GM19239 (cell line): ENCODE results near the gene ARCN1.

Experiments
- DNase-seq: peaks from one replicate; pipeline ENCODE4 v3.0.0; 2011; ENCODE audit warnings: low spot score; ENCODE audit not compliant: insufficient read length
- FAIRE-seq: peaks from 2 replicates; lab custom pipeline; 2011; peaks lifted over from hg19 to GRCh38; lab: Jason Lieb, UNC

ARCN1 gene

DNA sequence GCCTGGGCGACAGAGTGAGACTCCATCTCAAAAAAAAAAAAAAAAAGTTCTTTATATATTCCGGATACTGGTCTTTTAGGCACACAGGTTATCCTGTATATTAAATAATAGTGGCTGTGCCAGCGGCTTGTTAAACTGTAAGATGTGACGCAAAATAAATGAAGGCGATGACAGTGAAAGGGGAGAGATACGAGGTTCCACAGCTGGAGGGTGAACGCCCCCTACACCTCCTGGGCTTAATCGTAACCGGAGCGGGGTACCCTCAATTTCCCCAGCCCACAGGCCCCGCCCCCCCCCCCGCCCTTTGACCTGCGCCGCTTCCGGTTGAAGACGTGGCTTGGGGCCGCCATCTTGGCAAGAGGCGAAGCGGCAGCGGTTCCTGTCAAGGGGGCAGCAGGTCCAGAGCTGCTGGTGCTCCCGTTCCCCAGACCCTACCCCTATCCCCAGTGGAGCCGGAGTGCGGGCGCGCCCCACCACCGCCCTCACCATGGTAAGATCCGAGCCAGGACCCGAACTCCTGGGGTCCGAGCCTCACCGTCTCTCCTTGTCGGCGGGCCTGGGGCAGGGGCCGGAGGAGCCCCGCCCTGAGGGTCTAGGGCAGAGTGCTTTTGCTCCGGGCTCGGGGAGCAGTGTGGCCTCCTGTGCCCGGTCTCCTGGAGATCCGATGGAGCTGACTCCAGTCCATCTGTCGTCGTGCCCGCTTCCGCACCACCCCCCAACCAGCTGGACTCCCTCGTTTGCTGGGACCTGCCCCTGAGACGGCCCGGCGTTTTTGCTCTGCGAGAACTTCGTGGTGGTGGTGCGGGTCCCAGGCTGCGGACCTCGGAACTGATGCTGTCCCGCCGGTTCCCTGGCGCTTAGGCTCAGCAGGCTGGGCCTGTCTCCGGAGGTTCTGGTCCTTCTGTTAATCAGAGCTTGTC, at the start of gene ARCN1:
ARCN1 (plus strand) TSS at position 349 of the 920 bp plus-strand sequence; CDS start at position 488, 139 bp downstream.
- FAIRE-seq (peak; percentile 79), DNase-seq (peak; percentile 70)

DNA sequence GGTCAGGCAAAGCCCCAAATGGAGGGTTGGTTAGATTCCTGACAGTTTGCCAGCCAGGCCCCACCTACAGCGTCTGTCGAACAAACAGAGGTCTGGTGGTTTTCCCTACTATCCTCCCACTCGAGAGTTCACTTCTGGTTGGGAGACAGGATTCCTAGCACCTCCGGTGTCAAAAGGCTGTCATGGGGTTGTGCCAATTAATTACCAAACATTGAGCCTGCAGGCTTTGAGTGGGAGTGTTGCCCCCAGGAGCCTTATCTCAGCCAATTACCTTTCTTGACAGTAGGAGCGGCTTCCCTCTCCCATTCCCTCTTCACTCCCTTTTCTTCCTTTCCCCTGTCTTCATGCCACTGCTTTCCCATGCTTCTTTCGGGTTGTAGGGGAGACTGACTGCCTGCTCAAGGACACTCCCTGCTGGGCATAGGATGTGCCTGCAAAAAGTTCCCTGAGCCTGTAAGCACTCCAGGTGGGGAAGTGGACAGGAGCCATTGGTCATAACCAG, 49.6 kb upstream of the ARCN1 start:
- no peak for DNase-seq
- no peak for FAIRE-seq

DNA sequence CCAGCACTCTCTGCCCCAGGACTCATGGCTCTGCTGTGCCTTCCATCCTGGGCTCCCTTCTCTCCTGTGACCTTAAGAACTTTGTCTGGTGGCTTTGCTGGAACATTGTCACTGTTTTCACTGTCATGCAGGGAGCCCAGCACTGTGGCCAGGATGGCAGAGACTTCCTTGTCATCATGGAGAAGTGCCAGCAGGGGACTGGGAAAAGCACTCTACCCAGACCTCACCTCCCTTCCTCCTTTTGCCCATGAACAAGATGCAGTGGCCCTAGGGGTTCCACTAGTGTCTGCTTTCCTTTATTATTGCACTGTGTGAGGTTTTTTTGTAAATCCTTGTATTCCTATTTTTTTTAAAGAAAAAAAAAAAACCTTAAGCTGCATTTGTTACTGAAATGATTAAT, 47.9 kb upstream of the ARCN1 start:
- no peak for FAIRE-seq

DNA sequence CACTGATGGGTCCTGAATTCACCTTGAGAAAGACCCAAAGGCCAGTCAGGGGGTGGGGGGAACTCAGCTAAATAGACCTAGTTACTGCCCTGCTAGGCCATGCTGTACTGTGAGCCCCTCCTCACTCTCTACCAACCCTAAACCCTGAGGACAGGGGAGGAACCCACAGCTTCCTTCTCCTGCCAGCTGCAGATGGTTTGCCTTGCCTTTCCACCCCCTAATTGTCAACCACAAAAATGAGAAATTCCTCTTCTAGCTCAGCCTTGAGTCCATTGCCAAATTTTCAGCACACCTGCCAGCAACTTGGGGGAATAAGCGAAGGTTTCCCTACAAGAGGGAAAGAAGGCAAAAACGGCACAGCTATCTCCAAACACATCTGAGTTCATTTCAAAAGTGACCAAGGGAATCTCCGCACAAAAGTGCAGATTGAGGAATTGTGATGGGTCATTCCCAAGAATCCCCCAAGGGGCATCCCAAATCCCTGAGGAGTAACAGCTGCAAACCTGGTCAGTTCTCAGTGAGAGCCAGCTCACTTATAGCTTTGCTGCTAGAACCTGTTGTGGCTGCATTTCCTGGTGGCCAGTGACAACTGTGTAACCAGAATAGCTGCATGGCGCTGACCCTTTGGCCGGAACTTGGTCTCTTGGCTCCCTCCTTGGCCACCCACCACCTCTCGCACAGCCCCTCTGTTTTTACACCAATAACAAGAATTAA, 47.3 kb upstream of the ARCN1 start:
- no peak for FAIRE-seq
- DNase-seq, result no peak

More for the DNA sequence above, 47.9 kb upstream of the ARCN1 start:
- DNase-seq, result no peak

DNA sequence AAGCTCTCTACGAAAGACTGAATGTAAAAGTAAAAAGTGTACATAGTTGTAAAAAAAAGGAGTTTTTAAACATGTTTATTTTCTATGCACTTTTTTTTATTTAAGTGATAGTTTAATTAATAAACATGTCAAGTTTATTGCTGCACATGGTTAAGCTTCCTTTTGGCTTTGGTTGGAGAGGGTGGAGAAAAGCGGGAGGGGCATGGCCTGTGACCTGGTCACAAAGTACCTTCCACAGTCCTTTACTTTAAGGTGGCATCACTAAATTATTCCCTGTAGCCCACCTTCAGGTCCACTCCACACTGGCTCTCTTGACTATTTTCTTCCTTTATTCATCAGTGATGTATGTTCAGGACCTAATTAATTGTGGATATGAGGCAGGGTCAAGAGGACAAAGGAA, 45.5 kb upstream of the ARCN1 start:
- DNase-seq (no peak), FAIRE-seq (no peak)

DNA sequence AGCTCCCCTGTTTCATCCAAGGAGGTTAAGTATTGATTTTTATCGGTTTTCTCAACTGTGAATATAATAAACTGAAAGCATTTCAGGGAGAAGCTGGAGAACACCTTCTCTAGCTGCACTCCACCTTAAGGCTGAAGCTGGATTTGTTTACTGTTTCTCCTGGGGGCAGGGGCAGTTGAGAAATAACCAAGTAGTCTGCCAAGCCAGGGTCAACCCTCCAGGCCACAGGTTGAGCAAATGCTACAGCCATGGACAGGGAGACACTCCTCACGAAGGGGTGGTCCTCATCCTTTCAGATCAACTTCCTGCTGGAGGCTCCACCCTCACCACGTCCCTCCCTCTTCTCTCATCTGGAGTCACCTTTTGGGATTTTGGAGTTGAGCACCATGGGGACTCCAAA, 45.1 kb upstream of the ARCN1 start, which contains the start of gene TTC36:
TTC36 (plus strand) TSS at position 366 of the 400 bp plus-strand sequence; CDS start at position 387, 21 bp downstream.
- FAIRE-seq, result no peak

DNA sequence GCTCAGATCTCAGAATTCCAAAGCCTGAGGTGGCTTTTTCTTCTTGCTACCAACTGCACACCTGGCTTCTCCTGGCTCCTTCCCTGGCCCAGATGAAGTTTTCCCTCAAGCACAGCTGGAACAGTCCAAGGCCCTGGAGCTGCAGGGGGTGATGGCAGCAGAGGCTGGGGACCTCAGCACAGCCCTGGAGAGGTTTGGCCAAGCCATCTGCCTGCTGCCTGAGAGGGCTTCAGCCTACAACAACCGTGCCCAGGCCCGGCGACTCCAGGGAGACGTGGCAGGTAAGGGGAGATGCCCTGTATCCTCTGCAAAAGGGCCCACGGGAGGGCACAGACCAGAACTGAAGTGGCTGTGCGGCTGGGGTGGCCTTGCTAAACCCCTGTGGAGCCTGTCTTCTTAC, 43.7 kb upstream of the ARCN1 start:
- FAIRE-seq (no peak), DNase-seq (no peak)

More for the DNA sequence above, 45.1 kb upstream of the ARCN1 start, which contains the start of gene TTC36:
- DNase-seq, result no peak

DNA sequence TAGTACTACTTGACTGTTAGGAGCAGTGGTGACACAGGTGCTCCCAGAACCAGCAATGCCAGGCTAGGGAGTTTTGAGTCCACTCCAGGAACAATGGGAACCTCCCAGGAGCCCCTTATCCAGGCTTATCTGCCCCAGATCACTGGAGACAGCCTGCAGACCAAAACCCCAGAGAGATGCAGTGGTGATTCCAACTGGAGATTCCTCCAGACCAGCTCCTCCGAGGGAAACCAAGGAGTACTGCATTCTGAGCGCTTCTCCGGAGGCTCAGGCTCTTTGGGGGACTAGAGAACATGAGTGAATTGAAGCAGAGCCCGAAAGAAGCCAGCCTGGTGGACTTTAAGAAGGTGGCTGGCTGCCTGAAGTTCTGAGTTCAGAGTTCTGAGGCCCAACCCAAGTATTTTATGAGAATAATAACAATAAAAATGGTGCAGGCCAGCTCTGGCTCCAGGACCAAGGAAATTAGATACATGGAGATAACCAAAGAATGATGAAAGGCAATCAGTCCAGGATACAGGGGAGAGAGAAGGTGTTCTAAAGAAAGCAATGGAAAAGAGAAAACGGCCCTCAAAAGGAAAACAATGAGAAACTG, 42.5 kb upstream of the ARCN1 start:
- no peak for FAIRE-seq

DNA sequence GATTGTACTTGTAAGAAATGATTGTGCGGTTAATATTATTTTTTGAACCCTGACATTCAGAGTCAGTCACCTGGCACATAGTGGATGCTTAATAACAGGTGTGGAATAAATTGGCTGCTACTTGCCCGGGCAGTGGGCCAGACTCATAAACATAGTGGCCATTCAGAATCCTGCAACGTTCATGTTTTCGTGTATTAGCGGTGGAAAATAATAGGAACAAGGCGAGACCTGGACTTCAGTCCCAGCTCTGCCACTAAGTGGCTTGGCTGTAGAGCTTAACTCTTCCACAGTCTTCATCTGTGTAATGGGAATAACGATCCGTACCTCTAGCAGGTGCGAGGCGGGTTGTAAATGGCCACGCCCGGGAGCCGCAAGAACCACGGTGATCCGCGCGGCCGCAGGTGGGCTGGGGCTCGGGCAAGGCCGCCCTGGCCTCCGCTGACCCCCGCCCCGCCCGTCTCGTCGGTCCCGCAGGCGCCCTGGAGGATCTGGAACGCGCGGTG, 42.0 kb upstream of the ARCN1 start:
- DNase-seq (no peak), FAIRE-seq (peak; percentile 52)

More for the DNA sequence above, 42.5 kb upstream of the ARCN1 start:
- DNase-seq, result no peak

DNA sequence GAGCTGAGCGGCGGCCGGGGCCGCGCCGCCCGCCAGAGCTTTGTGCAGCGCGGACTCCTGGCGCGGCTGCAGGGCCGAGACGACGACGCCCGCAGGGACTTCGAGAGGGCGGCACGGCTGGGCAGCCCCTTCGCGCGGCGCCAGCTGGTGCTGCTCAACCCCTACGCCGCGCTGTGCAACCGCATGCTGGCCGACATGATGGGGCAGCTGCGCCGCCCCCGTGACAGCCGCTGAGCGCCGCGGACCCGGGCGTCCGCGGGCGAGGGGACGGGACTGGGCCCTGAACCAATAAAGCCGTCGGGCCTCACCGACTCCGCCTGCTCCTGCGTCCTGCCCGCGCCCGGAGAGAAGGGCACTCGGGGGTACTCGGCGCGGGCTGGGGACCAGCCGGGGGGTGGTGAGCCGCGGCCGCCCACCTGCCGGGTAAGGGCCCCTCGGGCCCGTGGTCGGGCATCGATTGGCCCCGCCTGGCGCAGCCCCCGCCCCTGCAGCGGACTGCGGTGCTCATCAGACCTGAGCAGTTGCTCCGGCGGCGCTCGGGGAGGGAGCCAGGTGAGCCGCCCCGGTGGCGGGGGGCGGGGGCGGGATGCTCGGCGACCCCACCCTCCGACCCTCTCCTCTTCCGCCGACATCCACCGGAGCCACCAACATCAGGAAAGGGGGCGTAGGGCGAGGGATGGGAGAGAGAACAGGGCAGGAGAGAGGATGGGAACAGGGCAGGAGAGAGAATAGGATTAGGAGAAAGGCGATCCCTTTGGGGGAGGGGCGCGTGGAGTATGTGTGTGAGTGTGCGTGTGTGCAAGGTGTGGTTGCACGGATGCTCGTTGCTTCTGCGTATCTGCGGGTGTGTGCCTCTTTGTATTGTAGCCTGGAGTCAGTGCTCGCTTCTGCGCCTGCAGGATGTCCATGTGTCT, 41.3 kb upstream of the ARCN1 start, which contains the start of gene TMEM25:
TMEM25 (plus strand) TSS at position 510 of the 914 bp plus-strand sequence. CDS start 610 bp downstream, outside the sequence.
- peak; percentile 85 for DNase-seq
- peak; percentile 59 for FAIRE-seq

DNA sequence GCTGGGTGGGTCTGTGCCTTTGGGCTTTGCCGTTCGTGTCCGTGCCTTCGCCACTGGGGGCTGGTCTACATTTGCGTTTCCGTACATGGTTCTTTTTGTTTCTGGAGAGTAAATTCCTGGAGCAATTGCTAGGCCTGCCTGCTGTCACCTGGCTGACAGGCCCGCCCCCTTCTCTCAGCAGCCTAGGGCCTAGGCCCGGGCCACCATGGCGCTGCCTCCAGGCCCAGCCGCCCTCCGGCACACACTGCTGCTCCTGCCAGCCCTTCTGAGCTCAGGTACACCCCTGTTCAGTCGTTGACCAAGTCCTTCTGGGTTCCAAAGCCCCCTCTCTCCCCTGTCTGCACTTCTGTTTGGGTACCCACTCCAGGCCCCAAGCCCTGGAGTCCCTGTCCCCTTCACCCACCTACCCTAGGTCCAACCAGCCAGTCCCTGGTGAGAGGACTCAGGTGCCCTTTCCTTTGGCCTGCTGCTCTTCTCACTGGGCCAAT, 40.6 kb upstream of the ARCN1 start:
- FAIRE-seq (no peak), DNase-seq (no peak)

DNA sequence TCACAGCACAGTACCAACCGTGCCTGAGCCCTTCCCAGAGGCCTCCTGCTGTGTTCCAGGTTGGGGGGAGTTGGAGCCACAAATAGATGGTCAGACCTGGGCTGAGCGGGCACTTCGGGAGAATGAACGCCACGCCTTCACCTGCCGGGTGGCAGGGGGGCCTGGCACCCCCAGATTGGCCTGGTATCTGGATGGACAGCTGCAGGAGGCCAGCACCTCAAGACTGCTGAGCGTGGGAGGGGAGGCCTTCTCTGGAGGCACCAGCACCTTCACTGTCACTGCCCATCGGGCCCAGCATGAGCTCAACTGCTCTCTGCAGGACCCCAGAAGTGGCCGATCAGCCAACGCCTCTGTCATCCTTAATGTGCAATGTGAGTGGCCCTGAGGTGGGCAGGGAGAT, 40.1 kb upstream of the ARCN1 start:
- DNase-seq, result no peak
- no peak for FAIRE-seq

DNA sequence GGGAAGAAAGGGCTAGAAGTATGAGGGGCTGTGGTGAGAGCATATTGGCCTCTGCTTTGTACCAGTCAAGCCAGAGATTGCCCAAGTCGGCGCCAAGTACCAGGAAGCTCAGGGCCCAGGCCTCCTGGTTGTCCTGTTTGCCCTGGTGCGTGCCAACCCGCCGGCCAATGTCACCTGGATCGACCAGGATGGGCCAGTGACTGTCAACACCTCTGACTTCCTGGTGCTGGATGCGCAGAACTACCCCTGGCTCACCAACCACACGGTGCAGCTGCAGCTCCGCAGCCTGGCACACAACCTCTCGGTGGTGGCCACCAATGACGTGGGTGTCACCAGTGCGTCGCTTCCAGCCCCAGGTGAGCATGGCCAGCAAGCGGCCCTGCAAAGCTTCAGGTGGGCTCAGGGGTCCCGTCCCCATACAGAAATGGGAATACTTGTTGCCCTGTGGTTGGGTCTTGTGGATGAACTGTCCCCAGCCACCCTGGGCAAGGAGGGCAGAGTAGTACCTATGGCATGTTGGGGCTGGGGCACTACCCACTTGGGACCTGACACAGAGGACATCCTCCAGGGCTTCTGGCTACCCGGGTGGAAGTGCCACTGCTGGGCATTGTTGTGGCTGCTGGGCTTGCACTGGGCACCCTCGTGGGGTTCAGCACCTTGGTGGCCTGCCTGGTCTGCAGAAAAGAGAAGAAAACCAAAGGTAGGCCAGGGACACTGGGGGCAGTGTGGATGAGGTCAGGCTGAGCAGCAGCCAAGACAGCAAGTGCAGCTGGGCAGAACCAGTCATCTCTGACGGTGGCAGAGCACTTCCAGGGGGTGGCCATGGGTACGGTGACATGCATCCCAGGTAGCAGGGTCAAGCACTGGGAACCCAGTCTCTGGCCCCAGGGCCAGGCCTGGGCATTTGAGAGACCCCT, 39.1 kb upstream of the ARCN1 start:
- FAIRE-seq, result no peak
- DNase-seq, result no peak

DNA sequence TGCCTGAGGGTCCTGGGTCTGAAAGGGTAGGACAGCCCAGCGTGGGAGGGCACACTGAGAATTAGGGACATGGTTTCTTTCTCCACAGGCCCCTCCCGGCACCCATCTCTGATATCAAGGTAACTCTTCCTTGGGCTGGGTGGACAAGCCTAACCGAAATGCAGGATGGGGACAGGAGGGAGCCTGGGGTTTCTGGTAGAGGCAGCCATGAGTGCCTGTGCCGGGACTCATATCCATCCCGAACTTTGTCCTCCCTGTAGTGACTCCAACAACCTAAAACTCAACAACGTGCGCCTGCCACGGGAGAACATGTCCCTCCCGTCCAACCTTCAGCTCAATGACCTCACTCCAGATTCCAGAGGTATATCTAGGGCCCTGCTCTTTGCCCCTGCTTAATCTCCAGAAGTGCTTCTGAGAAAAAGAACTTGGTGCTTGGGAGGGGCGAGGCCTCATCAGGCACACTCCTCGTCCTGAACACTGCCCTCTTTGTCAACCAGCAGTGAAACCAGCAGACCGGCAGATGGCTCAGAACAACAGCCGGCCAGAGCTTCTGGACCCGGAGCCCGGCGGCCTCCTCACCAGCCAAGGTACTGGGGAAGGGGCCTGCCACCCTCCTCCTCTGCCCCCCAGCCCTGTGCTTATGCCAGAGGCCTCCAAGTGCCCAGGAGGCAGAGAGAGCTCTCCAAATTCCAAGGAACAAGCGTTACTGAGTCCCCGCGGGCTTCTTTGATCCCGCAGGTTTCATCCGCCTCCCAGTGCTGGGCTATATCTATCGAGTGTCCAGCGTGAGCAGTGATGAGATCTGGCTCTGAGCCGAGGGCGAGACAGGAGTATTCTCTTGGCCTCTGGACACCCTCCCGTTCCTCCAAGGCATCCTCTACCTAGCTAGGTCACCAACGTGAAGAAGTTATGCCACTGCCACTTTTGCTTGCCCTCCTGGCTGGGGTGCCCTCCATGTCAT, 38.2 kb upstream of the ARCN1 start:
- FAIRE-seq (no peak), DNase-seq (no peak)

DNA sequence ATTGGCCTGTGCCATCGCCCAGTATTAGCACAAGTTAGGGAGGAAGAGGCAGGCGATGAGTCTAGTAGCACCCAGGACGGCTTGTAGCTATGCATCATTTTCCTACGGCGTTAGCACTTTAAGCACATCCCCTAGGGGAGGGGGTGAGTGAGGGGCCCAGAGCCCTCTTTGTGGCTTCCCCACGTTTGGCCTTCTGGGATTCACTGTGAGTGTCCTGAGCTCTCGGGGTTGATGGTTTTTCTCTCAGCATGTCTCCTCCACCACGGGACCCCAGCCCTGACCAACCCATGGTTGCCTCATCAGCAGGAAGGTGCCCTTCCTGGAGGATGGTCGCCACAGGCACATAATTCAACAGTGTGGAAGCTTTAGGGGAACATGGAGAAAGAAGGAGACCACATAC, 36.9 kb upstream of the ARCN1 start:
- no peak for DNase-seq
- no peak for FAIRE-seq

DNA sequence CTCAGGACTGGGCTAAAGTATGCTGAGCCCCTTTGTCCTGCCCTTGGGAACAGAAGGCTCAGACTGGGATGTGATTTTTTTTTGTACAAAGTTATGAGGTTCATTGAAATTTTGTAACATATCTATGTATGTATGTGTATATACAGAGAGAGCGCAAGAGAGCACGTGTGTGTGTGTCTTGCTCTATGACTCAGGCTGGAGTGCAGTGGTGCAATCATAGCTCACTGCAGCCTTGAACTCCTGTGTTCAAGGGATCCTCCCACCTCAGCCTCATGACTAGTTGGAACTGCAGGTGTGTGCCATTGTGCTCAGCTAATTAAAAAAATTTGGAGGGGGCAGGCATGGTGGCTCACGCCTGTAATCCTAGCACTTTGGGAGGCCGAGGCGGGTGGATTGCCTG, 35.5 kb upstream of the ARCN1 start:
- no peak for DNase-seq
- no peak for FAIRE-seq

DNA sequence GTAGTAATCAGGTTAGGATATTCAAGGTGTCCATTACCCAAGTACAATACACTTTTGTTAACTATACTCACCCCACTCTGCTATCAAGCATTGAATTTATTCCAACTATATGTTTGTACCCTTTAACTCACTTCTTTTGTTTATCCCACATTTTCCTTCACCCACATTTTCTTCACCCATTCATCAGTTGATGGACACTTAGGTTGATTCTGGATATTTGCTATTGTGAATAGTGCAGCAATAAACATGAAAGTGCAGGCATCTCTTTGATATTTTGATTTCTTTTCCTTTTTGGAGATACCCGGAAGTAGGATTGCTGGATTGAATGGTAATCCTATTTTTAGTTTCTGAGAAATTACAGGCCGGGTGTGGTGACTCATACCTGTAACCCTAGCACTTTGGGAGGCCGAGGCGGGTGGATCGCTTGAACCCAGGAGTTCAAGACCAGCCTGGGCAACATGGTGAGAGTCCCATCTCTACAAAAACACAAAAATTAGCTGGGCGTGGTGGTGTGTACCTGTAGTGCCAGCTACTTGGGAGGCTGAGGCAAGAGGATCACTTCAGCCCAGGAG, 34.7 kb upstream of the ARCN1 start:
- DNase-seq (no peak), FAIRE-seq (no peak)
